PC-3 (cell line): ENCODE measurements around the gene TRPM8.

Experiments used
- EZH2 ChIP-seq: fragments of 300-600 bp; sonication (generic); IDR thresholded peaks from one replicate; pipeline ENCODE4 v1.6.1; 2017; ENCODE audit warnings: antibody characterized with exemption, mild to moderate bottlenecking, low read length; ENCODE audit not compliant: unreplicated experiment
- EZH2phosphoT487 ChIP-seq: fragments of 300-600 bp; sonication (generic); IDR thresholded peaks from 2 replicates; pipeline ENCODE4 v1.6.1; 2018; ENCODE audit warnings: mild to moderate bottlenecking, antibody characterized with exemption, low read length, borderline replicate concordance
- TF ChIP-seq, protein P1 (sequence below): fragments of 300-600 bp; sonication (generic); conservative IDR thresholded peaks from 2 replicates; pipeline ENCODE4 v1.5.1; 2017; ENCODE audit warnings: antibody characterized with exemption, low read depth, mild to moderate bottlenecking, low read length

DNA sequence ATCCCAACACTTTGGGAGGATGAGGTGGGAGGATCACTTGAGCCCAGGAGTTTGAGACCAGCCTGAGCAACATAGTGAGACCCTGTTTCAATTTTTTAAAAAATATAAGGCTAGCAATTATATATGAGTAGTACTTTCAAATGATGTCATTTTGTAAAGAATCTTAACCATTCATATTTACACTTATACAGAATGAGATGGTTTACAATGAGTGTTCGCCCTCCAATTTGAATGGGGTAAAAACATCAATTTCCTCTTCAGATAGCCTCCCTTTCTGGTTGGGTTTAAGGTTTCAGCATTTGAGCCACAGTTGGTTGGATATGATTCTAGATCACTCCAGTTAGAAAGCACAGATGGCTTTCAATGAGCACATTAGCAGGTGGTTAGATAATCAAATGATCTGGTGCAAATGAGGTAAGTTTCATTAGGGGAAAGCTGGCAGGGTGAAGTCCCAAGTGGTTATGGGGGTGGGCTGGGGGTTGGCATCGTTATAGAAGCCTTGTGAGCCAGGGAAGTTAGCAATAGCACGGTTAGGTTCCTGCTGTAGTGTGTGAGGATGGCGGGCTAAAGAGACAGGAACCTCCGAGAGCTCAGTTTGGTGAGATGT is 63.9 kb downstream of the TRPM8 start:
- TF ChIP-seq, protein P1, sequence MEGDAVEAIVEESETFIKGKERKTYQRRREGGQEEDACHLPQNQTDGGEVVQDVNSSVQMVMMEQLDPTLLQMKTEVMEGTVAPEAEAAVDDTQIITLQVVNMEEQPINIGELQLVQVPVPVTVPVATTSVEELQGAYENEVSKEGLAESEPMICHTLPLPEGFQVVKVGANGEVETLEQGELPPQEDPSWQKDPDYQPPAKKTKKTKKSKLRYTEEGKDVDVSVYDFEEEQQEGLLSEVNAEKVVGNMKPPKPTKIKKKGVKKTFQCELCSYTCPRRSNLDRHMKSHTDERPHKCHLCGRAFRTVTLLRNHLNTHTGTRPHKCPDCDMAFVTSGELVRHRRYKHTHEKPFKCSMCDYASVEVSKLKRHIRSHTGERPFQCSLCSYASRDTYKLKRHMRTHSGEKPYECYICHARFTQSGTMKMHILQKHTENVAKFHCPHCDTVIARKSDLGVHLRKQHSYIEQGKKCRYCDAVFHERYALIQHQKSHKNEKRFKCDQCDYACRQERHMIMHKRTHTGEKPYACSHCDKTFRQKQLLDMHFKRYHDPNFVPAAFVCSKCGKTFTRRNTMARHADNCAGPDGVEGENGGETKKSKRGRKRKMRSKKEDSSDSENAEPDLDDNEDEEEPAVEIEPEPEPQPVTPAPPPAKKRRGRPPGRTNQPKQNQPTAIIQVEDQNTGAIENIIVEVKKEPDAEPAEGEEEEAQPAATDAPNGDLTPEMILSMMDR, result no peak
- no peak for TF ChIP-seq EZH2
- no peak for TF ChIP-seq EZH2phosphoT487
